B cell (primary cell): Measurements from ENCODE around the gene GMEB2. TPM values are rescaled to one million over a fixed set of nuclear protein-coding genes. Genes with fewer than 3 reads are reported as not detected.

Source experiments
- ATAC-seq: fragments of 200-7000 bp; cut with Tn5 transposase; one replicate; pipeline ENCODE4 v1.10.0; 2021; ENCODE audit warnings: low read depth, mild to moderate bottlenecking, moderate number of reproducible peaks, moderate library complexity
- CTCF ChIA-PET: fragments of 350-600 bp; sonication (Branson Sonifier 250); formaldehyde crosslinking; loops from one replicate; lab custom pipeline; 2021; ENCODE audit warnings: antibody characterized with exemption, inconsistent platforms; lab: Charles Lee
- POLR2A ChIA-PET: fragments of 350-600 bp; sonication (Branson Sonifier 250); formaldehyde crosslinking; loops from one replicate; lab custom pipeline; 2021; ENCODE audit warnings: antibody characterized with exemption; lab: Charles Lee
- DNase-seq: peaks from one replicate; pipeline ENCODE4 v3.0.0; 2013
- H2AFZ ChIP-seq: 2 replicates; pipeline ENCODE4 v1.6.1; 2012; ENCODE audit warnings: mild to moderate bottlenecking, low read depth, low read length; ENCODE audit not compliant: insufficient read depth, poor library complexity, severe bottlenecking
- H3K27ac ChIP-seq, 2 donors: 1 replicate in 1 of 2; 2 replicates in 1 of 2; pipeline ENCODE4 v1.5.1; 2012 to 2013; ENCODE audit warnings: low read length in 2 of 2, mild to moderate bottlenecking in 2 of 2, moderate library complexity in 1 of 2
- H3K27me3 ChIP-seq, 4 experiments: fragments of 200-600 bp in 1 of 4; sonication (generic) in 1 of 4; replicated peaks in 1 of 4; 1 replicate in 2 of 4; 2 replicates in 2 of 4; pipeline versions ENCODE4 v1.6.1 to v1.7.0; 2013 to 2016; ENCODE audit warnings: low read length in 3 of 4, mild to moderate bottlenecking in 2 of 4, mixed read lengths in 1 of 4, moderate library complexity in 1 of 4; ENCODE audit not compliant: insufficient read depth in 4 of 4, control insufficient read depth in 3 of 4; ENCODE audit errors: control extremely low read depth in 1 of 4
- H3K36me3 ChIP-seq, 2 experiments: replicated peaks in 1 of 2; 1 replicate in 1 of 2; 2 replicates in 1 of 2; pipeline versions ENCODE4 v1.6.1 to v1.7.1; 2013; ENCODE audit warnings: low read length in 1 of 2; ENCODE audit not compliant: insufficient read depth in 2 of 2, control insufficient read depth in 1 of 2; ENCODE audit errors: control extremely low read depth in 1 of 2, extremely low read depth in 1 of 2
- H3K4me1 ChIP-seq, 2 donors: fragments of 200-600 bp in 1 of 2; sonication (generic) in 1 of 2; 1 replicate in 1 of 2; 2 replicates in 1 of 2; pipeline versions ENCODE4 v1.5.1 to v1.6.1; 2013 to 2017; ENCODE audit warnings: low read length in 2 of 2; ENCODE audit not compliant: control insufficient read depth in 2 of 2, insufficient read depth in 2 of 2
- H3K4me2 ChIP-seq: replicated peaks from 2 replicates; pipeline ENCODE3; 2012; ENCODE audit warnings: mild to moderate bottlenecking, low read depth, low read length; ENCODE audit not compliant: poor library complexity, severe bottlenecking
- H3K4me3 ChIP-seq, 5 experiments: fragments of 200-600 bp in 1 of 5; sonication (generic) in 1 of 5; 1 replicate in 3 of 5; 2 replicates in 2 of 5; pipeline versions ENCODE4 v1.5.1 to v1.7.0; 2011 to 2016; ENCODE audit warnings: low read length in 4 of 5, mild to moderate bottlenecking in 4 of 5, low read depth in 2 of 5, control low read depth in 1 of 5, moderate library complexity in 1 of 5; ENCODE audit not compliant: insufficient read depth in 1 of 5; ENCODE audit errors: control extremely low read depth in 1 of 5, extremely low read depth in 1 of 5
- H3K79me2 ChIP-seq: fragments of 200-600 bp; sonication (generic); one replicate; pipeline ENCODE4 v1.6.0; 2016; ENCODE audit warnings: low read length; ENCODE audit not compliant: control insufficient read depth, insufficient read depth
- H3K9ac ChIP-seq: fragments of 200-600 bp; sonication (generic); 2 replicates; pipeline ENCODE4 v1.6.1; 2017; ENCODE audit warnings: mild to moderate bottlenecking, low read length, moderate library complexity
- H3K9me3 ChIP-seq, 3 donors: one replicate each; pipeline versions ENCODE4 v1.6.1 to v1.7.1; 2013; ENCODE audit warnings: low read length in 2 of 3; ENCODE audit not compliant: control insufficient read depth in 2 of 3, insufficient read depth in 1 of 3; ENCODE audit errors: control extremely low read depth in 1 of 3
- H4K20me1 ChIP-seq: 2 replicates; pipeline ENCODE4 v1.6.0; 2012; ENCODE audit warnings: mild to moderate bottlenecking, low read length; ENCODE audit not compliant: insufficient read depth, control insufficient read depth, poor library complexity, severe bottlenecking
- H3K27ac Mint-ChIP-seq: one replicate; pipeline ENCODE4 v1.8.0; 2021; ENCODE audit warnings: mixed read lengths
- H3K27me3 Mint-ChIP-seq: one replicate; pipeline ENCODE4 v1.8.0; 2021; ENCODE audit warnings: mixed read lengths
- H3K4me1 Mint-ChIP-seq: one replicate; pipeline ENCODE4 v1.8.0; 2021; ENCODE audit warnings: mixed read lengths
- H3K4me3 Mint-ChIP-seq: one replicate; pipeline ENCODE4 v1.8.0; 2021; ENCODE audit warnings: mixed read lengths
- H3K9me3 Mint-ChIP-seq: one replicate; pipeline ENCODE4 v1.8.0; 2022; ENCODE audit warnings: mixed read lengths; ENCODE audit not compliant: insufficient read depth
- EZH2 ChIP-seq: IDR thresholded peaks from 2 replicates; pipeline ENCODE4 v1.6.1; 2012; ENCODE audit warnings: borderline replicate concordance, low read depth, mild to moderate bottlenecking, moderate library complexity, low read length; ENCODE audit not compliant: insufficient read depth, poor library complexity, severe bottlenecking
- WGBS: methylation state at CpG from one replicate; pipeline ENCODE4 v1.1.5; 2013; ENCODE audit warnings: missing lambda C conversion rate; ENCODE audit not compliant: insufficient coverage; 5-methylcytosine and 5-hydroxymethylcytosine counted together
- intact Hi-C: fragments of 100-400 bp; cut with micrococcal nuclease; formaldehyde crosslinking; loops from one replicate; pipeline ENCODE4 v1.10.0; 2022
- polyA plus RNA-seq: library from polyadenylated mRNA; depleted of rRNA; stranded (reverse); fragments of >200 nt; gene quantifications from 2 replicates; pipeline ENCODE4 v1.2.3, GENCODE V29; 2012
- total RNA-seq, 2 donors: library from RNA; stranded (reverse); fragments of 120-200 nt in 1 of 2; gene quantifications; 1 replicate in 1 of 2; 2 replicates in 1 of 2; pipeline versions ENCODE4 v1.2.3 to v1.2.4, GENCODE V29; 2013 to 2022
- TF ChIP-seq, protein P1 (sequence below): fragments of 200-600 bp; IDR thresholded peaks from one replicate; pipeline ENCODE4 v1.8.0; 2022; ENCODE audit warnings: antibody characterized with exemption, mild to moderate bottlenecking

The GMEB2 gene
- total and polyA plus RNA-seq, 2 donors (not counting 1 experiment from before 2014, with no cell fraction given), result 17.7 to 24.5 TPM

DNA sequence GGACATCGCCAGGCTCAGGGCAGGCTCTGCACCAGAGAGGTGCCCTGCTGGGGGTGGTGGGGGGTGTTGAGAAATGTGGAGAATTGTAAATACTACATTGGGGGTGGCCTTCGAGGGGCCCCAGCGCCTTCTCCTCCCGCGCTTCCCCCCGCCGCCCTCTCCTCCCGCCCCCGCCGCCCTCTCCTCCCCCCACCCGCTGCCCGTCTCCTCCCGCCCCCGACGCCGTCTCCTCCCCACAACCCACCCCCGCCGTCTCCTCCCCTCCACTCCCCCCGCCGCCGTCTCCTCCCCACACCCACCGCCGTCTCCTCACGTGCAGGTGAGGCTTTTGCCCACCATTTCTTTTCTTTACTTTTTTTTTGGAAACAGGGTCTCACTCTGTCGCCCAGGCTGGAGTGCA, 77.9 kb downstream of the GMEB2 start:
- H3K9me3 ChIP-seq, result peaks cover 0 to 5% (median 0%) of the 10 kb centered on the region in 3 donors
- no peak overlapping the region for H3K4me3 ChIP-seq
- H3K27ac Mint-ChIP-seq, result peak overlapping the region; percentile 15
- H3K36me3 ChIP-seq, result no peaks in the 10 kb centered on the region
- peaks cover 60% of the 10 kb centered on the region for H3K4me1 Mint-ChIP-seq
- TF ChIP-seq, protein P1, sequence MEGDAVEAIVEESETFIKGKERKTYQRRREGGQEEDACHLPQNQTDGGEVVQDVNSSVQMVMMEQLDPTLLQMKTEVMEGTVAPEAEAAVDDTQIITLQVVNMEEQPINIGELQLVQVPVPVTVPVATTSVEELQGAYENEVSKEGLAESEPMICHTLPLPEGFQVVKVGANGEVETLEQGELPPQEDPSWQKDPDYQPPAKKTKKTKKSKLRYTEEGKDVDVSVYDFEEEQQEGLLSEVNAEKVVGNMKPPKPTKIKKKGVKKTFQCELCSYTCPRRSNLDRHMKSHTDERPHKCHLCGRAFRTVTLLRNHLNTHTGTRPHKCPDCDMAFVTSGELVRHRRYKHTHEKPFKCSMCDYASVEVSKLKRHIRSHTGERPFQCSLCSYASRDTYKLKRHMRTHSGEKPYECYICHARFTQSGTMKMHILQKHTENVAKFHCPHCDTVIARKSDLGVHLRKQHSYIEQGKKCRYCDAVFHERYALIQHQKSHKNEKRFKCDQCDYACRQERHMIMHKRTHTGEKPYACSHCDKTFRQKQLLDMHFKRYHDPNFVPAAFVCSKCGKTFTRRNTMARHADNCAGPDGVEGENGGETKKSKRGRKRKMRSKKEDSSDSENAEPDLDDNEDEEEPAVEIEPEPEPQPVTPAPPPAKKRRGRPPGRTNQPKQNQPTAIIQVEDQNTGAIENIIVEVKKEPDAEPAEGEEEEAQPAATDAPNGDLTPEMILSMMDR, result no peak
- TF ChIP-seq EZH2, result no peak
- H3K79me2 ChIP-seq, result no peaks in the 10 kb centered on the region
- peak overlapping the region; percentile 8 for H3K4me2 ChIP-seq
- H4K20me1 ChIP-seq, result no peaks in the 10 kb centered on the region
- H3K4me3 Mint-ChIP-seq, result no peak overlapping the region
- ATAC-seq (no peak), DNase-seq (no peak)
- no peak overlapping the region for H3K27ac ChIP-seq
- 28% methylated on average over 4 of the region's 25 CpGs for WGBS
- ChIA-PET POLR2A (no interaction called here), CTCF (no interaction called here)
- H3K27me3 ChIP-seq, result peaks cover 0 to 8% (median 1%) of the 10 kb centered on the region in 4 experiments
- H3K27me3 Mint-ChIP-seq, result no peaks in the 10 kb centered on the region
- no peak overlapping the region for H3K9ac ChIP-seq
- no peaks in the 10 kb centered on the region for H3K9me3 Mint-ChIP-seq
- H3K4me1 ChIP-seq, result peaks cover 40 to 71% of the 10 kb centered on the region in 2 donors
- no peak overlapping the region for H2AFZ ChIP-seq
- intact Hi-C loops, result no loop called here

DNA sequence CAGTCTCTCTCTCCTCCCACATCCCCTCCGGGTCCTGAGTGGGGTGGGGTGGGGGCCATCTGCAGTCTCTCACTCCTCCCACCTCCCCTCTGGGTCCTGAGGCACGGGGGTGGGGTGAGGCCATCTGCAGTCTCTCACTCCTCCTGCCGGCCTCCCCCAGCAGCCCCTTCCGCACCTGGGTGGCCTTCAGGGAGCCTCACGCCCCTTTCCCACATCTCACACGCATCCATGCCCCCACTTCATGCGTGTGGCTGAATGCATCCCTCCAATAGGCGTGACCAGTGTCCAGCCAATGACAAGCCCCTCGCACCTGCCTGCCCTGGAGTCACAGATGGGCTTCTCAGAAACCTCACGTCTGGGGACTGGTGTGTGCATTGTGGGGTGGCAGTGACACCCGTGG, 78.4 kb downstream of the GMEB2 start:
- Histone ChIP-seq H3K4me2 (peak overlapping the region; percentile 8), H3K79me2 (no peaks in the 10 kb centered on the region), H3K4me1 (peaks cover 42 to 72% of the 10 kb centered on the region in 2 donors), H3K9ac (no peak overlapping the region), H3K27me3 (peaks cover 0 to 8% (median 1%) of the 10 kb centered on the region in 4 experiments), H3K36me3 (no peaks in the 10 kb centered on the region), H3K4me3 (no peak overlapping the region), H4K20me1 (no peaks in the 10 kb centered on the region), H3K27ac (no peak overlapping the region), H2AFZ (no peak overlapping the region), H3K9me3 (peaks cover 0 to 5% (median 0%) of the 10 kb centered on the region in 3 donors)
- no peak overlapping the region for H3K4me3 Mint-ChIP-seq
- peak overlapping the region; percentile 15 for H3K27ac Mint-ChIP-seq
- no peaks in the 10 kb centered on the region for H3K9me3 Mint-ChIP-seq
- TF ChIP-seq, protein P1, result no peak
- TF ChIP-seq EZH2, result no peak
- no peak for ATAC-seq
- ChIA-PET POLR2A (no interaction called here), CTCF (interaction anchor here (1.2 to 1.5 kb wide), 2 partner anchors 10 to 19 kb away, joined by 3 read pairs; no protein-coding TSS in a partner anchor)
- intact Hi-C loops, result no loop called here
- 26% methylated on average over 9 of the region's 11 CpGs for WGBS
- peaks cover 64% of the 10 kb centered on the region for H3K4me1 Mint-ChIP-seq
- no peaks in the 10 kb centered on the region for H3K27me3 Mint-ChIP-seq
- DNase-seq, result no peak
